Activated CD4-positive, alpha-beta T cell treated with anti-CD3 and anti-CD28 coated beads for 24 hours (primary cell): ENCODE measurements around the gene CHTOP.
"Not testable (repeated sequence)": the region's sequence is repeated elsewhere in the genome, so short reads cannot be mapped to it uniquely, and the experiment has no call there.

Experiments
- DNase-seq, 2 donors: peaks; one replicate each; pipeline ENCODE4 v3.0.0-alpha.2; 2020; ENCODE audit warnings: low read depth in 2 of 2

The CHTOP gene

DNA sequence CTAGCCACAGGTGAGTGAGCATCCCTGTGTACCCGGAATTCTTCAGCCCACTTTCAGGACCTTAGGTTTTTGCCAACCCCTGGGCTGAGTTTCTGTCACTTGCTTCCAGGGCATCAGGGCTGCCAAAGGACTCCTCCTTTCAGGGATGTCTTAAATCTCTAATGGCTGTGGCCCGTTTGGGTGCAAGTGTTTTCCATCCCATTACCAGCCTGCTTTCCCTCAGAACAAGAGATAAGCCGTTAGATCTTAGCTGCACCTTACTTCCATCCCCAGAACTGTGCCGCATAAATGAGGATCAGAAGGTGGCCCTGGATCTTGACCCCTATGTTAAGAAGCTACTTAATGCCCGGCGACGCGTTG lies 25.3 kb downstream of the CHTOP start:
- DNase-seq, result no peak

DNA sequence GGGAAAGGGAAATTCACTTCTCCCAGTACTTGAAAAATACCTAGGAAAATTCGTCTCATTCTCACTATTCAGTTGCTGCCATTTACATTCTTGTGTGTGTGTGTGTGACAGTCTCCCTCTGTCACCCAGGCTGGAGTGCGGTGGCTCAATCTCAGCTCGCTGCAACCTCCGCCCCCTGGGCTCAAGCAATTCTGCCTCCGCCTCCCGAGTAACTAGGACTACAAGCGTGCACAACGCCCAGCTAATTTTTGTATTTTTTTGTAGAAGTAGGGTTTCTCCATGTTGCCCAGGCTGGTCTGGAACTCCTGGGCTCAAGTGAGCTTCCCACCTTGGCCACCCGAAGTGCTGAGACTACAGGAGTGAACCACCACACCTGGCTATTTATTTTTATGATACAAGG lies 25.8 kb downstream of the CHTOP start:
- no peak for DNase-seq

DNA sequence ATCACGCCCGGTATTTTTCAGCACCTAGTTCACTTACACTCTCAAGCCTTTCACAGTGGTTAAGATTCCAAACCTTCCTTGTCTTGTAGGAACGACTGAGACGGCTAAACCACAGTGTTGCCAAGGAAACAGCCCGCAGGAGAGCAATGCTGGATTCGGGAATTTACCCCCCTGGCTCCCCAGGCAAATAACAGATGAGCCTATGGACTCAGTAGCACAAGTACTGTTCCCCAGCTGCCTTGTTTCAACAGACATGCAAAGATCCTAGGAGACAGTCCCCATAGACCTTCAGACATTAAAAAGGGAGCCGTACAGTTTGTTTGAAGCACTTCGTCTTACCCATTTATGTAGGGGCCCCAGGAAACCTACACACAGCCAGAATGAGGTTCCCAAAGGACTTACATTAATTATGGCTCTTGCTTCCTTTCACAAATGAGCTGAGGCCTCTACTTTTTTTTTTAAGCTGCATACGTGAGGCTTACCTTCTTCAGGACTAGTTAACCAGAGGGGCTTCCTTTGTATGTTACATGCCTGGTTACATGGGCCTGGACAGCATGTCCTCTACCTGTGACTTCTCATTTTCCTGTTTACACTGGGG lies 27.3 kb downstream of the CHTOP start:
- DNase-seq, result no peak

DNA sequence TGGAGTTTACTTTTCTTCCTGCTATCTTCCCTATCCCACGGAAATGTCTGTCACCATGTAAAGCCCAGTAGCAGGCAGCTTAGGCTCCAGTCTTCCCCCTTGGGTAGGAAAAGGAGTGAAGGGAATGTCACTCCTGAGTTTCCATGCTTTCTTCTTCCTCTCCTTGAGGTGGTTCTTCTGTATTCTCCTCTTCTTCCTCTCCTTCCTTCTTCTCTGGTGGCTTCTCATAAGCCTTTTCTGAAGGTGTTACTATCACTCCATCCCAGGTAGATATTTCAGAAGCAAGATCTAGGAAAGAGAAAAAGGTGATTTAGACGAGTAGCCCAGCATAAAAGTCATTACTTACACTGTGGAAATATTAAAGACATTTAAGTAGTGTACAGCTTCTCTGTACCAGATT lies 28.4 kb downstream of the CHTOP start:
- DNase-seq, result no peak

DNA sequence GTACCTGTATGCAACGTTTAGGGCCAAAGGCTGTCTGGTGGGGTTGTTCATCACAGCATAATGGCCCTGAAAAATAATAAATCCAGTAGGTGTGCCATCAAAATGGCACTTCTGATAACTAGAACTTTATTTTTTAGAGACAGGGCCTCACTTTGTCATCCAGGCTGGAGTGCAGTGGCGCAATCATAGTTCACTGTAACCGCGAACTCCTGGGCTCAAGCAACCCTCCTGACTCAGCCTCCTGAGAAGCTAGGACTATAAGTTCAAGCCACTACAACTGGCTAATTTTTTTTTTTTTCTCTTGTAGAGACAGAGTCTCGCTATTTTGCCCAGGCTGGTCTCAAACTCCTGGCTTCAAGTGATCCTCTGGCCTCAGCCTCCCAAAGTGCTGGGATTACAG lies 29.3 kb downstream of the CHTOP start:
- DNase-seq, result no peak

DNA sequence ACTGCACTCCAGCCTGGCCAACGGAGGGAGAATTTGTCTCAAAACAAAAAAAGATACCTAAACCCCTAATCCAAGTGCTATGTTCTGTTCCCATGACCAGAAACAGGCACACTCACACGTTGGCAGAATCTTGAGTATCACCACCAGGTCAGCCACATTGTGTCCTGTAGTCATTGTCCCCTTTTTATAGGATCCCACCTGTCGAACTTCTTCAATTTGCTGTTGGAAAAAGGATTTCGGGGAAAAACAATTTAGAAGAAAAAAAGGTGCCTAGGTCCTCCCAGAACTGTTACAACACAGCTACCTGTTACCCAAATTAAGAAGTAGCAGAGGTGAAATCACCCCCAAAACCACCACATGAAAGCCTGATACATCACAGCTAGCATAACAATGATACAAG lies 33.6 kb downstream of the CHTOP start:
- no peak for DNase-seq

DNA sequence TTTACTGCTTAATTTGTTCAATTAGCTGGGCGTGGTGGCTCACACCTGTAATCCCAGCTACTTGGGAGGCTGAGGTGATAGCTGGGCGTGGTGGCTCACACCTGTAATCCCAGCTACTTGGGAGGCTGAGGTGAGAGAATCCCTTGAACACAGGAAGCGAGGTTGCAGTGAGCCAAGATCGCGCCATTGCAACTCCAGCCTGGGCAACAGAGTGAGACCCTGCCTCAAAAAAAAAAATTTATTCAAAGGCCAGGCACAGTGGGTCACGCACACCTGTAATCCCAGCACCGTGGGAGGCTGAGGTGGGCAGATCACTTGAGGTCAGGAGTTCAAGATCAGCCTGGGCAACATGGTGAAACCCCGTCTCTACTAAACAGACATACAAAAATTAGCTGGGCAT lies 34.8 kb downstream of the CHTOP start:
- not testable (repeated sequence) for DNase-seq

DNA sequence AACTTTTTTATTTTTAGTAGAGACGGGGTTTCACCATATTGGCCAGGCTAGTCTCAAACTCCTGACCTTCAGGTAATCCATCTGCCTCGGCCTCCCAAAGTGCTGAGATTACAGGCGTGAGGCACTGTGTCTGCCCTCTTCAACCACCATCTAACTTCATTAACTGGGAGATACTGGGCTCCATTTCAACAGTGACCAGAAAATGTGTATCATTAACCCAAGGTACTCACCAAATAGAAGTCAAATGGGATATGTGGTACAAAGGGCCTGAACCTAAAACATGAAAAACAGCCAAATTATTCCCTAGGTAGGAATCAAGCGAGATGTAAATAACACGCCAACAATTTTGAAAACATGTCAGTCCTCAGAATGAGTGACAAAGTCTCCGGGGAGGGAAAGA lies 35.7 kb downstream of the CHTOP start:
- DNase-seq, result no peak

DNA sequence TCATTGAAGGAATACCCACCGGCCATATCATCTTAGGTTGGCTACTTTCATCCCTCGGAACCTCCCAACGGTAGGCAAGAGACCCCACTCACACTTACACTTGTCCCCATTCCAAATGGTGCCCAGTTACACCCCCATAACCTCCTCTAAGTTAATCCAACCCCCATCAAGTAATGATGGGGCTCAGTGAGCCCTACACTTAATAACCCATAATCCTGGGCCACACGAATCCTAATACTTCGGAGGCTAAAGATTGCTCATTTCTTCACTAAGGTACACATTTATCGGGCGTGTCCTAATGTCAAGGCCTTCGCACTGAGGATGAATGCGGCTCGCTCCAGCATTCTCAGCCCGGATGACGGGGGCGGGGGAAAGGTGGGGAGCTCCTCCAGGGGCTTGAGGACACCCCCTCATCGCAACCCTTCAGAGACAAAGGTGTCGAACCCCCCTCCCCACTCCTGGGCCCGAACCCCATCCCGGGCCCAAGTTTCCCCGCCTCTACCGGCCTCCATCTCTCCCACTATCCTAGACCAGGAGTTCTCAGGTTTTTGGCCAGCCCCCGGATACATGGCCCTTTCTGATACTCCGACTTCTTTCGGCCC lies 36.5 kb downstream of the CHTOP start:
- DNase-seq, result no peak

DNA sequence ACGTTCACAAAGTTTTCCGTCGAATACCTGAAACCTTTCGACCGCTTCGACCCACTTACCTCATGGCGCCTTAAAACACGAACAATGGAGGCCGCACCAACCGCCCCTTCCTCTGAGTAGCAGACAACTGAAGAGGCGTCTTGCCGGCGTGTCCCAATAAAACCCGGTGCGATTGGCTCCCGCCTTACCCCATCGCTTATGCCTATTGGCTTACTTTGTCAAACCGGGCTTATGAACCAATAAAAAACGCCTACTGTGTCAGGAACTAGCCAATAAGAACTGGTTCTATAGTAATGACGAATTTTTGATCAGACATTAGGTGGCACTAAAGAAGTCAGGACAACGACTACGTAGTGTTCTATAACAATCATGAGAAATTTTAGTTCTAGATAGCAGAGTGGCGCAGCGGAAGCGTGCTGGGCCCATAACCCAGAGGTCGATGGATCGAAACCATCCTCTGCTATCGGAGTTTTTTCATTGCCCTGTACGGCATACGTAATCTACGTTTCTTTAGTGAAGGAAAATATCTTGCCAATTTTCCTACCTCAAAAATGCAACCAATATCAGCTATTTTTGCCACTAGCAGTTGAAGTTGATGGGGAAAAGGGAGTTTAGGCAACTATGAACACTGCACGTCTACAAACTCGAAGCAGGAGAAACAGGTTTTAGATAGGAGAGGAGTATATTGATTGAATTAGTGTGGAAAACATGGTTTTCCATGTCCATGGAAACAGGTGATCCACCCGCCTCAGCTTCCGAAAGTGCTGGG lies 37.2 kb downstream of the CHTOP start, which contains the start of gene ILF2:
TSS of gene ILF2 (minus strand) at position 135 of the 769 bp plus-strand sequence. CDS start at position 64, 71 bp downstream.
- peak; percentile 91 to 95 for DNase-seq

DNA sequence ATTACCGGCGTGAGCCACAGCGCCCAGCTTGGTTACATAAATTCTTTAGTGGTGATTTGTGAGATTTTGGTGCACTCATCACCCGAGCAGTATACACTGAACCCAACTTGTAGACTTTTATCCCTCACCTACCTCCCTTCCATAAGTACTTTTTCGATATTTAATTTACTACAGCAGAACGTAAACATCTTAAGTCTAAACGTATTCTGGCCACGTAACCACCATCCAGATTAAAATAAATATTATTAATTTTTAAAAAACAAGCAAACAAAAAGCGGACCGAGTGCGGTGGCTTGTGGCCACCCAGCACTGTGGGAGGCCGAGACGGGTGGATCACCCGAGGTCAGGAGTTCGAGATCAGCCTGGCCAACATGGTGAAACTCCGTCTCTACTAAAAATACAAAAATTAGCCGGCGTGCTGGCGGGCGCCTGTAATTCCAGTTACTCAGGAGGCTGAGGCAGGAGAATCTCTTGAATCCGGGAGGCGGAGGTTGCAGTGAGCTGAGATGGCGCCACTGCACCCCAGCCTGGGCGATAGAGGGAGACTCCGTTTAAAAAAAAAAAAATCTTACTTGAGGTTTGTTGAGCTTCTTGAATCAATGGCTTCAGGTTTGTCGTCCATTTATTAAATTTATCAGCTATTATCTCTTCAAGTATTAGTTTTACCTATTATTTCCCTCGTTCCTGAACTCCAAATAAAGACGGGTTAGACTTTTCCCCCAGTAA lies 37.9 kb downstream of the CHTOP start:
- peak; percentile 34 to 46 for DNase-seq

DNA sequence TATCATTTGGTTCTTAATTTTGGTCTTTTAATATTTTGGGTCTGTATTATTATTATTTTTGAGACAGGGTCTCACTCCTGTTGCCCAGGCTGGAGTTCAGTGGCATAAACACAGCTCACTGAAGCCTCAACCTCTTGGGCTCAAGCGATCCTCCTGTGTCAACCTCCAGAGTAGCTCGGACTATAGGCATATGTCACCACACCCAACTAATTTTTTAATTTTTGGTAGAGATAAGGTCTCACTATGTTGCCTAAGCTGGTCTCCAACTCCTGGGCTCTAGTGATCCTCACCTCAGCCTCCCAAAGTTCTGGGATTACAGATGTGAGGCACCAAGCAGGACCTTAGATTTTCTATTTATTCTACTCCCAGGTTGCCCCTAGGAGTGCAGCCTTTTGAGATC lies 39.6 kb downstream of the CHTOP start:
- no peak for DNase-seq

DNA sequence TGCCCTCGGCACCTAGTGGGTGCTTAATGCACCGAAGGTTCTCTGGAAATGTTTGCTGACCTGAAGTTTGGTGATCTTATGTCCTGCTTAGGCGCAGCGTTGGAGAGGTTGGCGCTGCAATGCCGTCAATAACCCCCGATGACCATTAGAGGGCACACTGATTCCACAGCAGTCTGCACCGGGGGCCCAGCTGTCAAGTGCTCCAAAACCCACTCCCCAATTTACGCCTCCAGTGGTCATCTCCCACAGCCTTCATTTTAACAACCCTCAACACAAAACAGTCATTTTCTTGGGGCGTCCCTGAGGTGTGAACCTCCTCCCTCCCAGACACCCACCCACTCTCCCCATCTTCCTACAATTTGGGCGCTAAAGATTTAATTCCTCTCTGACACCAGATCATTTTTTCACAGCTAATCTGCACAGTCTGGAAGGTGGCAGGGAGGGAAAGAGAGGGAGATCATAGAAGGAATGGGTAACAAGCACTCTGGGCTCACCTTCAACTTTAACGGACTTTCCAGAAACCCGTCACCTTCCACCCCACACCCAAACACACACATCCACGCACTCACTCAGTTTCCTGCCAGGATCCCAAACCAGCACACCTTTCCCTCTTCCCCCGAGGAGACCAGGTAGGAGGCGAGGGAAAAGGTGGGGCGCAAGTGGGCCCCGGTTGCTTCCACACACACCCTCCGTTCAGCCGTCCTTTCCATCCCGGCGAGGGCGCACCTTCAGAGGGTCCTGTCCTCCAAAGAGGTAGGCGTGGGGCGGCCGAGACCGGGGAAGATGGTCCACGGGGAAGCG lies 44.1 kb downstream of the CHTOP start:
- peak in 1 of 2 donors; percentile 24 for DNase-seq

DNA sequence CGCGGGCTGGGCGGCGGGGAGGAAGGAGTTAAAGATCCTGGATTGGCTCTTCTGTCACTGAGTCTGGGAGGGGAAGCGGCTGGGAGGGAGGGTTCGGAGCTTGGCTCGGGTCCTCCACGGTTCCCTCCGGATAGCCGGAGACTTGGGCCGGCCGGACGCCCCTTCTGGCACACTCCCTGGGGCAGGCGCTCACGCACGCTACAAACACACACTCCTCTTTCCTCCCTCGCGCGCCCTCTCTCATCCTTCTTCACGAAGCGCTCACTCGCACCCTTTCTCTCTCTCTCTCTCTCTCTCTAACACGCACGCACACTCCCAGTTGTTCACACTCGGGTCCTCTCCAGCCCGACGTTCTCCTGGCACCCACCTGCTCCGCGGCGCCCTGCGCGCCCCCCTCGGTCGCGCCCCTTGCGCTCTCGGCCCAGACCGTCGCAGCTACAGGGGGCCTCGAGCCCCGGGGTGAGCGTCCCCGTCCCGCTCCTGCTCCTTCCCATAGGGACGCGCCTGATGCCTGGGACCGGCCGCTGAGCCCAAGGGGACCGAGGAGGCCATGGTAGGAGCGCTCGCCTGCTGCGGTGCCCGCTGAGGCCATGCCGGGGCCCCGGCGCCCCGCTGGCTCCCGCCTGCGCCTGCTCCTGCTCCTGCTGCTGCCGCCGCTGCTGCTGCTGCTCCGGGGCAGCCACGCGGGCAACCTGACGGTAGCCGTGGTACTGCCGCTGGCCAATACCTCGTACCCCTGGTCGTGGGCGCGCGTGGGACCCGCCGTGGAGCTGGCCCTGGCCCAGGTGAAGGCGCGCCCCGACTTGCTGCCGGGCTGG lies 44.9 kb downstream of the CHTOP start, which contains the start of gene NPR1:
TSS of gene NPR1 (plus strand) at position 170 of the 818 bp plus-strand sequence. CDS start at position 591, 421 bp downstream.
- no peak for DNase-seq

DNA sequence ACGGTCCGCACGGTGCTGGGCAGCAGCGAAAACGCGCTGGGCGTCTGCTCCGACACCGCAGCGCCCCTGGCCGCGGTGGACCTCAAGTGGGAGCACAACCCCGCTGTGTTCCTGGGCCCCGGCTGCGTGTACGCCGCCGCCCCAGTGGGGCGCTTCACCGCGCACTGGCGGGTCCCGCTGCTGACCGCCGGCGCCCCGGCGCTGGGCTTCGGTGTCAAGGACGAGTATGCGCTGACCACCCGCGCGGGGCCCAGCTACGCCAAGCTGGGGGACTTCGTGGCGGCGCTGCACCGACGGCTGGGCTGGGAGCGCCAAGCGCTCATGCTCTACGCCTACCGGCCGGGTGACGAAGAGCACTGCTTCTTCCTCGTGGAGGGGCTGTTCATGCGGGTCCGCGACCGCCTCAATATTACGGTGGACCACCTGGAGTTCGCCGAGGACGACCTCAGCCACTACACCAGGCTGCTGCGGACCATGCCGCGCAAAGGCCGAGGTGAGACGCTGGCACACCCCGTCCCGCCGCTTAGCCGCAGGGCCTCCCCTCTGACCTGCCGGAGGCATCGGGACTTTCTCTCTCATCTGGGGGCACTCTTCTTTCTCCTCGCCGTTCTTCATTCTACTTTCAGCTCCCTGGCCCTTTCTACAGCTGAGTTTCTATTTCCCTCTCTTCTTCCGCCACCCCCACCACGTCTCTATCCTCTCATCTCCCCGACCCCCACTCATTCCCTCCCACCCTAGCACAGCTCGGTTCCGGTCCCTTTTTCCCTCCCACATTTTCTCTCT lies 45.7 kb downstream of the CHTOP start:
- DNase-seq, result no peak

DNA sequence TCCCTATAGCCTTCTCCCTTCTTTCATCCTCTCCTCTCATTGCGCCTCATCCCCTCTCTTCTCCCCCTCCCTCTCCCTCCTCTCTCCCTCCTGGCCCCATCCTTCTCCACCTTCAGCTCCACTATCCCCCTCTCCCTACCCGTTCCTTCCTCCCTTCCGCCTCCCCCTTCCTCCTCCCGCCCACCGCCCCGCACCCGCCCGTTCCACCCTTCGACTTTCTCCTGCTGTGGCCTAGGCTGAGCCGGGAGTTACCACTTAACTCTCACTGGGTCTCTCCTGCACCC lies 46.2 kb downstream of the CHTOP start:
- DNase-seq, result no peak

DNA sequence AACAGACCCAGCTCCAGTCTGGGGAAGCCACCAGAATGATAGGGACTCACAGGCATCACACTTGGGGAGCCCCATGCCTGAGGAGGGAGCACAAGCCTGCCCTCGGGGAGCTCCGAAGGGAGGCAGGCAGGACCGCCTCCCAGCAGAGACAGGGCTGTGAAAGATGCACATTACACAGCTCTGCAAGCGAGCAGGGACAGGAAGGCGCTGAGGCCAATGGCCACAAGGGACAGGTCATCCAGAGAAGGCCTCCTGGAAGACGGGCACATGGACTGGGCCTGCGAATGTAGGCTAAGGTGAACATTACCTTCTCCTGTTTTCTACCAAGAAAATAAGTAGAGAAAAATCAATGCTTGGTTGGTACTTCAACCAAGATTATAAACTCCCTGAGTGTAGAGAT lies 48.9 kb downstream of the CHTOP start:
- DNase-seq, result no peak

DNA sequence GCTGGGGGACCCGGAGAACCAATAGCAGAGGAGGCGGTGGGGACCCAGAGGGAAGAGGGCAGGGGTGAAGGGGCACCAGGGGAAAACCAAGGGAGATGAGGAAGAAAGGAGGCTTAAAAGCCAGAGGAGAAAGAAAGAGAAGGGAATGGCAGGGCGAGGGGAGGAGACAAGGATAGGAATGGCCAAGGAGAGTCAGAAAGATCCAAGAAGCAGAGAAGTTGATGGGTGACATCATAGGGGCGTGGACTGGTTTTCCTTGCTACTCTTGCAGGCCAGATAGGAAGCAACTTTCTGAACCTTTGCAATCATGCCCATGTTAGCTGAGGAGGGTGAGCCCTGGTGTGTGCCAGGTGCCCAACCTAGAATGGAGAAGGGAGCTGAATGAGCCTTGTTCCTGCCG lies 50.0 kb downstream of the CHTOP start:
- no peak for DNase-seq

DNA sequence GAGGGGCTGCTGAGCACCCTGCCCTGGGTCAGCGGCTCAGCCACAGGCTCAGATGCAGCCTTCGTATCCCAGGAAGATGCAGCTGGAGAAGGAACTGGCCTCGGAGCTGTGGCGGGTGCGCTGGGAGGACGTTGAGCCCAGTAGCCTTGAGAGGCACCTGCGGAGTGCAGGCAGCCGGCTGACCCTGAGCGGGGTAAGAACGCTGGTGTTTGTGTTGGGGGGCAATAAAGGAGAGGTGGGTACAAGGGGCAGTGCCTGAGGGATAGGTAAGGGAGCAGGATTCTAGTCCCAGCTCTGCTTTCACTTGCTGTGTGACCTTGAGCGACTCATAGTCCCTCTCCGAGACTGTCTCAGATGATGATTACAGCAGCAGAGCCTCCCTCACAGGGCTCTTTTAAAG lies 51.0 kb downstream of the CHTOP start:
- no peak for DNase-seq
